ENCODE results near the gene PRDM15. TPM values are rescaled to one million over a fixed set of nuclear protein-coding genes. Genes with fewer than 3 reads are reported as not detected.

The PRDM15 gene
- total RNA-seq, 1 experiment from 2014 or later: 9.9 TPM

- Histone ChIP-seq H4K5ac (ENCODE audit: insufficient read length, low read depth, low read length) (no peak overlapping the region), H3K79me1 (ENCODE audit: insufficient read depth, low read depth, low read length, poor library complexity, severe bottlenecking) (no peaks in the 10 kb centered on the region), H3K9ac (ENCODE audit: extremely low read depth, insufficient read length, low read length) (no peak overlapping the region), H2AK5ac (ENCODE audit: insufficient read length, low read length) (no peak overlapping the region), H2BK5ac (ENCODE audit: insufficient read length, low read length) (no peak overlapping the region), H3K23ac (ENCODE audit: insufficient read length, low read depth, low read length) (no peak overlapping the region), H3K4me1 (ENCODE audit: insufficient read depth, low read length) (no peaks in the 10 kb centered on the region), H4K20me1 (ENCODE audit: control insufficient read depth, insufficient read depth, insufficient read length) (no peaks in the 10 kb centered on the region), H3K4ac (ENCODE audit: low read depth, low read length) (no peak overlapping the region), H3K56ac (ENCODE audit: insufficient read length, low read depth, low read length) (no peak overlapping the region), H2BK120ac (ENCODE audit: low read depth, low read length, poor library complexity, severe bottlenecking) (no peak overlapping the region), H3T11ph (ENCODE audit: low read length) (no peak overlapping the region), H2AFZ (ENCODE audit: low read length) (no peak overlapping the region), H3K23me2 (ENCODE audit: insufficient read length, low read depth, low read length, poor library complexity, severe bottlenecking) (no peaks in the 10 kb centered on the region), H2BK20ac (ENCODE audit: low read depth, low read length, poor library complexity, severe bottlenecking) (no peak overlapping the region), H3K9me3 (ENCODE audit: control insufficient read depth, low read depth, low read length) (no peaks in the 10 kb centered on the region), H2BK12ac (ENCODE audit: insufficient read length, low read depth, low read length) (no peak overlapping the region), H4K8ac (replicated peaks; ENCODE audit: insufficient read length, low read depth, low read length) (no peak overlapping the region), H3K27me3 (ENCODE audit: insufficient read depth, low read length) (no peaks in the 10 kb centered on the region), H4K91ac (ENCODE audit: insufficient read length, low read depth, low read length) (no peak overlapping the region), H2BK15ac (ENCODE audit: low read depth, low read length) (no peak overlapping the region), H3K79me2 (ENCODE audit: insufficient read depth, low read length) (no peaks in the 10 kb centered on the region), H3K14ac (ENCODE audit: insufficient read depth, low read length) (no peak overlapping the region), H3K27ac (ENCODE audit: insufficient read length, low read depth, low read length) (no peak overlapping the region), H3K4me2 (ENCODE audit: insufficient read depth, insufficient read length, low read length) (no peak overlapping the region), H3K18ac (ENCODE audit: insufficient read length, low read depth, low read length) (no peak overlapping the region)
- H3K9me3 Mint-ChIP-seq: no peaks in the 10 kb centered on the region; a peak in 1 of 5 replicates
- H3K27me3 Mint-ChIP-seq (ENCODE audit: low read depth): peaks cover 7% of the 10 kb centered on the region
- no peaks in the 10 kb centered on the region for H3K36me3 Mint-ChIP-seq (ENCODE audit: insufficient read depth in 1 of 3, low read depth in 3 of 3)
- TF ChIP-seq CTCF (conservative IDR thresholded peaks at IDR 0.05): no peak
- no peak overlapping the region for H3K4me3 Mint-ChIP-seq
- WGBS (ENCODE audit: extremely low coverage, insufficient read length, low lambda C conversion rate): no CpG with 5 or more reads among the region's 15 CpGs
- peaks cover 2% of the 10 kb centered on the region in 2 experiments for H3K4me1 Mint-ChIP-seq
- no peak for DNase-seq
- no peak overlapping the region for H3K27ac Mint-ChIP-seq
These were observed 94.6 kb downstream of the PRDM15 start for GRCh38 chr21:41784456-41785102.

Measured in H9 (cell line).